CD14-positive monocyte (primary cell): ENCODE measurements around the gene SLC35F3. TPM values are rescaled to one million over a fixed set of nuclear protein-coding genes. Genes with fewer than 3 reads are reported as not detected.
A peak's percentile ranks its signal among the peaks of the same experiment; 100 is the strongest.

Experiments
- DNase-seq, 3 donors: peaks; one replicate each; pipeline ENCODE4 v3.0.0-alpha.2; 2011 to 2022
- H2AFZ ChIP-seq: 2 replicates; pipeline ENCODE4 v1.6.0; 2012; ENCODE audit warnings: mild to moderate bottlenecking, low read depth, low read length, inconsistent platforms; ENCODE audit not compliant: insufficient read depth, poor library complexity, severe bottlenecking
- H3K27ac ChIP-seq, 2 donors: 1 replicate in 1 of 2; 2 replicates in 1 of 2; pipeline ENCODE4 v1.5.1; 2012 to 2013; ENCODE audit warnings: low read length in 2 of 2, control low read depth in 1 of 2, inconsistent platforms in 1 of 2, low read depth in 1 of 2, mild to moderate bottlenecking in 1 of 2
- H3K27me3 ChIP-seq, 2 donors: one replicate each; pipeline versions ENCODE4 v1.6.0 to v1.6.1; 2011 to 2013; ENCODE audit warnings: low read length in 2 of 2; ENCODE audit not compliant: control insufficient read depth in 2 of 2, insufficient read depth in 2 of 2
- H3K36me3 ChIP-seq, 2 donors: replicated peaks in 1 of 2; 1 replicate in 1 of 2; 2 replicates in 1 of 2; pipeline versions ENCODE4 v1.5.1 to v1.6.1; 2012 to 2013; ENCODE audit warnings: low read length in 2 of 2, control low read depth in 1 of 2, inconsistent platforms in 1 of 2, mild to moderate bottlenecking in 1 of 2; ENCODE audit not compliant: insufficient read depth in 2 of 2, control insufficient read depth in 1 of 2
- H3K4me1 ChIP-seq, 2 donors: 1 replicate in 1 of 2; 2 replicates in 1 of 2; pipeline versions ENCODE4 v1.5.1 to v1.6.1; 2012 to 2013; ENCODE audit warnings: low read length in 2 of 2, control low read depth in 1 of 2, inconsistent platforms in 1 of 2, mild to moderate bottlenecking in 1 of 2, moderate library complexity in 1 of 2; ENCODE audit not compliant: insufficient read depth in 2 of 2, control insufficient read depth in 1 of 2
- H3K4me2 ChIP-seq: replicated peaks from 2 replicates; pipeline ENCODE3; 2012; ENCODE audit warnings: low read length, moderate library complexity, mild to moderate bottlenecking; ENCODE audit not compliant: poor library complexity, severe bottlenecking; ENCODE audit errors: extremely low read depth
- H3K4me3 ChIP-seq, 3 experiments: fragments of 200-600 bp in 1 of 3; sonication (generic) in 1 of 3; replicated peaks in 1 of 3; 1 replicate in 2 of 3; 2 replicates in 1 of 3; pipeline ENCODE4 v1.5.1; 2011 to 2013; ENCODE audit warnings: low read length in 3 of 3, mild to moderate bottlenecking in 3 of 3, control low read depth in 2 of 3, low read depth in 2 of 3, inconsistent platforms in 1 of 3, moderate library complexity in 1 of 3
- H3K79me2 ChIP-seq: 2 replicates; pipeline ENCODE4 v1.6.0; 2012; ENCODE audit warnings: mild to moderate bottlenecking, control low read depth, inconsistent platforms, low read length, moderate library complexity; ENCODE audit not compliant: insufficient read depth
- H3K9ac ChIP-seq: 2 replicates; pipeline ENCODE4 v1.6.0; 2017; ENCODE audit warnings: low read length, mild to moderate bottlenecking; ENCODE audit not compliant: insufficient read depth, poor library complexity, severe bottlenecking
- H3K9me3 ChIP-seq, 2 donors: replicated peaks in 1 of 2; 1 replicate in 1 of 2; 2 replicates in 1 of 2; pipeline versions ENCODE4 v1.5.1 to v1.6.1; 2012 to 2013; ENCODE audit warnings: low read length in 2 of 2, control low read depth in 1 of 2; ENCODE audit not compliant: control insufficient read depth in 1 of 2, insufficient read depth in 1 of 2
- H4K20me1 ChIP-seq: 2 replicates; pipeline ENCODE4 v1.6.0; 2012; ENCODE audit warnings: mild to moderate bottlenecking, low read length, control low read depth, moderate library complexity; ENCODE audit not compliant: insufficient read depth
- H3K27ac Mint-ChIP-seq, 7 donors: one replicate each; pipeline ENCODE4 v1.8.0; 2020; ENCODE audit warnings: mild to moderate bottlenecking in 7 of 7, mixed read lengths in 7 of 7, moderate library complexity in 6 of 7, inconsistent platforms in 2 of 7
- H3K27me3 Mint-ChIP-seq, 3 donors: one replicate each; pipeline ENCODE4 v1.8.0; 2021 to 2022; ENCODE audit warnings: low read depth in 3 of 3, mild to moderate bottlenecking in 3 of 3, mixed read lengths in 3 of 3, moderate library complexity in 3 of 3, inconsistent platforms in 1 of 3
- H3K36me3 Mint-ChIP-seq, 2 donors: one replicate each; pipeline ENCODE4 v1.8.0; 2020; ENCODE audit warnings: mixed read lengths in 2 of 2, inconsistent platforms in 1 of 2, mild to moderate bottlenecking in 1 of 2
- H3K4me1 Mint-ChIP-seq: one replicate; pipeline ENCODE4 v1.8.0; 2020; ENCODE audit warnings: mild to moderate bottlenecking, mixed read lengths
- H3K4me3 Mint-ChIP-seq, 2 donors: one replicate each; pipeline ENCODE4 v1.8.0; 2020; ENCODE audit warnings: mild to moderate bottlenecking in 2 of 2, mixed read lengths in 2 of 2, moderate library complexity in 1 of 2
- H3K9me3 Mint-ChIP-seq, 7 donors: one replicate each; pipeline ENCODE4 v1.8.0; 2020 to 2022; ENCODE audit warnings: mixed read lengths in 7 of 7, mild to moderate bottlenecking in 6 of 7, moderate library complexity in 6 of 7, inconsistent platforms in 2 of 7
- CTCF ChIP-seq: fragments of 200-600 bp; IDR thresholded peaks from one replicate; pipeline ENCODE4 v1.8.0; 2022; ENCODE audit warnings: antibody characterized with exemption, mild to moderate bottlenecking
- WGBS: methylation state at CpG from one replicate; pipeline ENCODE4 v1.1.5; 2013; ENCODE audit warnings: missing lambda C conversion rate; ENCODE audit not compliant: insufficient coverage; 5-methylcytosine and 5-hydroxymethylcytosine counted together
- intact Hi-C, 2 donors: fragments of 100-400 bp; cut with micrococcal nuclease; formaldehyde crosslinking; loops; one replicate each; pipeline versions ENCODE4 v1.15.0 to v1.15.1; 2023
- polyA plus RNA-seq, 3 donors: library from polyadenylated mRNA; depleted of rRNA in 1 of 3; unstranded in 2 of 3; stranded (reverse) in 1 of 3; fragments of 300-500 nt in 2 of 3; fragments of >200 nt in 1 of 3; fragmentation: Illumina TruSeq in 2 of 3; gene quantifications; 1 replicate in 2 of 3; 2 replicates in 1 of 3; pipeline ENCODE4 v1.2.3, GENCODE V29; 2012 to 2021

Gene SLC35F3
- polyA plus RNA-seq, 3 donors: 0.17 to 0.78 TPM; not detected in 1

GRCh38 chr1:233905416-233906051, 1.1 kb downstream of the SLC35F3 start:
- H3K4me2 ChIP-seq: no peak overlapping the region
- no peaks in the 10 kb centered on the region for H3K79me2 ChIP-seq
- peaks cover 37 to 51% of the 10 kb centered on the region in 2 donors for H3K27me3 ChIP-seq
- no peak overlapping the region for H3K9ac ChIP-seq
- H3K27ac Mint-ChIP-seq: no peak overlapping the region
- peaks cover 47 to 59% (median 57%) of the 10 kb centered on the region in 3 donors for H3K27me3 Mint-ChIP-seq
- WGBS: 11% methylated on average over 32 of the region's 40 CpGs
- intact Hi-C loops: no loop called here
- peaks cover 2 to 3% of the 10 kb centered on the region in 2 donors for H3K36me3 Mint-ChIP-seq
- H3K4me1 Mint-ChIP-seq: peaks cover 2% of the 10 kb centered on the region
- no peak for DNase-seq
- H3K4me1 ChIP-seq: no peaks in the 10 kb centered on the region
- H3K27ac ChIP-seq: no peak overlapping the region
- H4K20me1 ChIP-seq: no peaks in the 10 kb centered on the region
- H3K4me3 ChIP-seq: no peak overlapping the region
- H3K9me3 ChIP-seq: peaks cover 0 to 12% of the 10 kb centered on the region in 2 donors
- no peak for TF ChIP-seq CTCF
- no peak overlapping the region for H2AFZ ChIP-seq
- peaks cover 3 to 15% (median 10%) of the 10 kb centered on the region in 7 donors for H3K9me3 Mint-ChIP-seq
- H3K36me3 ChIP-seq: no peaks in the 10 kb centered on the region
- H3K4me3 Mint-ChIP-seq: peak overlapping the region in 1 of 2 donors; percentile 72

- Histone ChIP-seq H3K36me3 (no peaks in the 10 kb centered on the region), H3K27me3 (peaks cover 35 to 47% of the 10 kb centered on the region in 2 donors), H3K4me1 (no peaks in the 10 kb centered on the region), H3K9me3 (peaks cover 0 to 12% of the 10 kb centered on the region in 2 donors), H3K9ac (no peak overlapping the region), H3K4me2 (no peak overlapping the region), H3K79me2 (no peaks in the 10 kb centered on the region), H3K27ac (no peak overlapping the region), H4K20me1 (no peaks in the 10 kb centered on the region), H2AFZ (no peak overlapping the region), H3K4me3 (no peak overlapping the region)
- Mint-ChIP-seq H3K9me3 (peaks cover 3 to 16% (median 10%) of the 10 kb centered on the region in 7 donors), H3K27me3 (peaks cover 49 to 56% (median 52%) of the 10 kb centered on the region in 3 donors), H3K4me1 (peaks cover 2% of the 10 kb centered on the region), H3K4me3 (no peak overlapping the region), H3K36me3 (peaks cover 2 to 3% of the 10 kb centered on the region in 2 donors), H3K27ac (no peak overlapping the region)
- TF ChIP-seq CTCF: no peak
- intact Hi-C loops: no loop called here
- no peak for DNase-seq
These were observed 2.7 kb downstream of the SLC35F3 start for GRCh38 chr1:233907151-233907550.
